Neural crest cell (in vitro differentiated cells): ENCODE results near the gene MYH9. TPM values are rescaled to one million over a fixed set of nuclear protein-coding genes. Genes with fewer than 3 reads are reported as not detected.

Source experiments
- DNase-seq: peaks from one replicate; pipeline ENCODE4 v3.0.0; 2021; ENCODE audit warnings: low read depth, mixed read lengths, low spot score
- H3K27ac Mint-ChIP-seq: one replicate; pipeline ENCODE4 v1.8.0; 2021; ENCODE audit warnings: mild to moderate bottlenecking, mixed read lengths; ENCODE audit not compliant: unreplicated experiment
- H3K27me3 Mint-ChIP-seq: 2 replicates; pipeline ENCODE4 v1.8.0; 2021; ENCODE audit warnings: low read depth, mild to moderate bottlenecking, mixed read lengths
- H3K36me3 Mint-ChIP-seq: 2 replicates; pipeline ENCODE4 v1.8.0; 2021; ENCODE audit warnings: low read depth, mild to moderate bottlenecking, mixed read lengths
- H3K4me1 Mint-ChIP-seq: 2 replicates; pipeline ENCODE4 v1.8.0; 2021; ENCODE audit warnings: mixed read lengths
- H3K4me3 Mint-ChIP-seq: one replicate; pipeline ENCODE4 v1.8.0; 2021; ENCODE audit warnings: mild to moderate bottlenecking, mixed read lengths
- H3K9me3 Mint-ChIP-seq: 2 replicates; pipeline ENCODE4 v1.8.0; 2021; ENCODE audit warnings: mixed read lengths
- CTCF ChIP-seq: fragments of 200-600 bp; sonication (generic); conservative IDR thresholded peaks from 2 replicates; pipeline ENCODE4 v1.5.0; 2021; ENCODE audit warnings: antibody characterized with exemption, mild to moderate bottlenecking
- total RNA-seq: library from RNA; stranded (reverse); gene quantifications from 2 replicates; pipeline ENCODE4 v1.2.1, GENCODE V29; 2021

Gene MYH9
- total RNA-seq, 1 donor from 2014 or later: 160 TPM

GRCh38 chr22:36311386-36312085 is 76.2 kb downstream of the MYH9 start:
- TF ChIP-seq CTCF: no peak
- no peak overlapping the region for H3K27ac Mint-ChIP-seq
- peaks cover 7% of the 10 kb centered on the region for H3K36me3 Mint-ChIP-seq
- H3K27me3 Mint-ChIP-seq: no peaks in the 10 kb centered on the region
- no peak for DNase-seq
- no peak overlapping the region for H3K4me3 Mint-ChIP-seq
- no peaks in the 10 kb centered on the region for H3K9me3 Mint-ChIP-seq
- no peaks in the 10 kb centered on the region for H3K4me1 Mint-ChIP-seq

- peaks cover 3% of the 10 kb centered on the region for H3K36me3 Mint-ChIP-seq
- no peaks in the 10 kb centered on the region for H3K4me1 Mint-ChIP-seq
- DNase-seq: no peak
- TF ChIP-seq CTCF: no peak
- no peaks in the 10 kb centered on the region for H3K9me3 Mint-ChIP-seq
- no peaks in the 10 kb centered on the region for H3K27me3 Mint-ChIP-seq
- no peak overlapping the region for H3K27ac Mint-ChIP-seq
- no peak overlapping the region for H3K4me3 Mint-ChIP-seq
Observed at GRCh38 chr22:36308880-36309279, 78.9 kb downstream of the MYH9 start.

GRCh38 chr22:36306227-36306626 is 81.5 kb downstream of the MYH9 start:
- peaks cover 7% of the 10 kb centered on the region for H3K36me3 Mint-ChIP-seq
- H3K27me3 Mint-ChIP-seq: no peaks in the 10 kb centered on the region
- H3K27ac Mint-ChIP-seq: no peak overlapping the region
- H3K4me1 Mint-ChIP-seq: no peaks in the 10 kb centered on the region
- DNase-seq: no peak
- no peaks in the 10 kb centered on the region for H3K9me3 Mint-ChIP-seq
- TF ChIP-seq CTCF: no peak
- no peak overlapping the region for H3K4me3 Mint-ChIP-seq

DNA sequence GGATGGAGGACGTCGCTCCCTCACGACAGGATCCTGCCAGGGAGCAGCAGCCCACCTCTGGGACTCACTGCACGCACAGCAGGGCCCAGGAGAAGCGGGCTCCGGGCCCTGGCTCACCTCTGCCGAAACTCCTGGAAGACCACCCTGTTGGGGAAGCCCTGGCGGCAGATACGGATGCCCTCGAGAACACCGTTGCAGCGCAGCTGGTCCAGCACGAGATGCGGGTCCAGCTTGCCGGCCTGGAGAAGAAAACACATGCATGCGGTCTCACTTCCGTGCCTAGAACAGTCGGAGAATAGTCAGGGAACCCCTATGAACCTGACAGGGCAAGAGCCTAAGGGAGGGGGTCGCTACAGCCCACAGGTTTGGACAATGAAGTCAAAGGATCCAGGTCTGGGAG is 82.0 kb downstream of the MYH9 start:
- H3K4me1 Mint-ChIP-seq: no peaks in the 10 kb centered on the region
- H3K36me3 Mint-ChIP-seq: peaks cover 7% of the 10 kb centered on the region
- no peak overlapping the region for H3K4me3 Mint-ChIP-seq
- no peaks in the 10 kb centered on the region for H3K9me3 Mint-ChIP-seq
- H3K27ac Mint-ChIP-seq: no peak overlapping the region
- DNase-seq: no peak
- H3K27me3 Mint-ChIP-seq: no peaks in the 10 kb centered on the region
- no peak for TF ChIP-seq CTCF

DNA sequence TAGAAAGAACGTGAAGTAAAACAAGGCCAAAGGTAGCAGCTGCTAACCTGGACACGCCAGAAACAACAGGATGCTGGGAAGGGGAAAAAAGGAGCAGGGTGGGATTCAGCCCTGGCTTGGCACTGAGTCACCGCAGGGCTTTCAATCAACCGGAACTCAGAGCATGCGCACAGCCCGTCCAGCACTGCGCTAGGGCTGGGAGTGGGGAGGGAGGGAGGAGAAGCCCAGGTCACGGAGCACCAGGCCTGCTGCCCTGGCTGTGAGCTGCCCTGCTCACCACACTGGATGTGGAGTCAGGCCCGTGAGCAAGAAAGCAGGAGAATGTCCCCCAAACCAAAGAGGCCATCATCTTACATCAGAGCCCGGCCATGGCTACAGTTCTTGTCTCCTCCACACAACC is 83.3 kb downstream of the MYH9 start:
- H3K27me3 Mint-ChIP-seq: no peaks in the 10 kb centered on the region
- no peak for DNase-seq
- no peaks in the 10 kb centered on the region for H3K4me1 Mint-ChIP-seq
- no peak overlapping the region for H3K27ac Mint-ChIP-seq
- TF ChIP-seq CTCF: no peak
- H3K4me3 Mint-ChIP-seq: no peak overlapping the region
- no peaks in the 10 kb centered on the region for H3K9me3 Mint-ChIP-seq
- peaks cover 7% of the 10 kb centered on the region for H3K36me3 Mint-ChIP-seq
